ENCODE measurements around the gene IQCN. TPM values are rescaled to one million over a fixed set of nuclear protein-coding genes. Genes with fewer than 3 reads are reported as not detected.

IQCN gene
- total RNA-seq, 2 donors from 2014 or later: 8.7 to 29.2 TPM

GRCh38 chr19:18270326-18270725 is 3.9 kb downstream of the IQCN start:
- H3K27ac ChIP-seq: no peak overlapping the region
- no peaks in the 10 kb centered on the region for H3K27me3 ChIP-seq (replicated peaks; ENCODE audit: insufficient read depth)
- H3K9me3 ChIP-seq: no peaks in the 10 kb centered on the region
- no peak overlapping the region for H3K4me3 ChIP-seq
- no peak for DNase-seq (ENCODE audit: low spot score)
- H3K4me1 ChIP-seq (ENCODE audit: control insufficient read depth in 1 of 2, low read depth in 2 of 2): peaks cover 7 to 23% of the 10 kb centered on the region in 2 donors
- TF ChIP-seq CTCF (IDR thresholded peaks at IDR 0.05): no peak
- no peak for ATAC-seq (ENCODE audit: insufficient number of reproducible peaks, low FRiP score, low read depth)
- H3K36me3 ChIP-seq: peaks cover 32% of the 10 kb centered on the region

- DNase-seq (ENCODE audit: low spot score): no peak
- ATAC-seq (ENCODE audit: insufficient number of reproducible peaks, low FRiP score, low read depth): no peak
- Histone ChIP-seq H3K36me3 (peaks cover 43% of the 10 kb centered on the region), H3K9me3 (no peaks in the 10 kb centered on the region), H3K4me1 (ENCODE audit: control insufficient read depth in 1 of 2, low read depth in 2 of 2) (peaks cover under 1 to 13% of the 10 kb centered on the region in 2 donors), H3K27ac (no peak overlapping the region), H3K4me3 (no peak overlapping the region), H3K27me3 (replicated peaks; ENCODE audit: insufficient read depth) (no peaks in the 10 kb centered on the region)
- TF ChIP-seq CTCF (IDR thresholded peaks at IDR 0.05): no peak
These were observed 5.1 kb downstream of the IQCN start for GRCh38 chr19:18269070-18269723.

- no peaks in the 10 kb centered on the region for H3K27me3 ChIP-seq (replicated peaks; ENCODE audit: insufficient read depth)
- no peak for DNase-seq (ENCODE audit: low spot score)
- no peak for ATAC-seq (ENCODE audit: insufficient number of reproducible peaks, low FRiP score, low read depth)
- no peaks in the 10 kb centered on the region for H3K9me3 ChIP-seq
- H3K27ac ChIP-seq: no peak overlapping the region
- no peak overlapping the region for H3K4me3 ChIP-seq
- no peak for TF ChIP-seq CTCF (IDR thresholded peaks at IDR 0.05)
- peaks cover 54% of the 10 kb centered on the region for H3K36me3 ChIP-seq
- no peaks in the 10 kb centered on the region for H3K4me1 ChIP-seq (ENCODE audit: control insufficient read depth in 1 of 2, low read depth in 2 of 2)
These were observed 7.2 kb downstream of the IQCN start for GRCh38 chr19:18266771-18267686.

GRCh38 chr19:18265582-18265981 is 8.7 kb downstream of the IQCN start:
- Histone ChIP-seq H3K4me3 (no peak overlapping the region), H3K27ac (no peak overlapping the region), H3K36me3 (peaks cover 54% of the 10 kb centered on the region), H3K4me1 (ENCODE audit: control insufficient read depth in 1 of 2, low read depth in 2 of 2) (no peaks in the 10 kb centered on the region), H3K27me3 (replicated peaks; ENCODE audit: insufficient read depth) (no peaks in the 10 kb centered on the region), H3K9me3 (no peaks in the 10 kb centered on the region)
- no peak for TF ChIP-seq CTCF (IDR thresholded peaks at IDR 0.05)
- DNase-seq (ENCODE audit: low spot score) (no peak), ATAC-seq (ENCODE audit: insufficient number of reproducible peaks, low FRiP score, low read depth) (no peak)

- H3K36me3 ChIP-seq: peaks cover 54% of the 10 kb centered on the region
- no peaks in the 10 kb centered on the region for H3K9me3 ChIP-seq
- H3K27me3 ChIP-seq (replicated peaks; ENCODE audit: insufficient read depth): no peaks in the 10 kb centered on the region
- H3K4me3 ChIP-seq: no peak overlapping the region
- H3K4me1 ChIP-seq (ENCODE audit: control insufficient read depth in 1 of 2, low read depth in 2 of 2): no peaks in the 10 kb centered on the region
- H3K27ac ChIP-seq: no peak overlapping the region
- DNase-seq (ENCODE audit: low spot score) (no peak), ATAC-seq (ENCODE audit: insufficient number of reproducible peaks, low FRiP score, low read depth) (no peak)
- TF ChIP-seq CTCF (IDR thresholded peaks at IDR 0.05): no peak
These were observed 9.2 kb downstream of the IQCN start for GRCh38 chr19:18264971-18265540.

All from thoracic aorta (tissue), 2 donors.